HG03139 (cell line): ENCODE data around the gene KIF27.
A peak's percentile ranks its signal among the peaks of the same experiment; 100 is the strongest.
"Not testable (repeated sequence)": the region's sequence is repeated elsewhere in the genome, so short reads cannot be mapped to it uniquely, and the experiment has no call there.

ENCODE experiments used
- ATAC-seq: cut with Tn5 transposase; IDR thresholded peaks from one replicate; pipeline ENCODE4 v1.9.1; 2021; ENCODE audit not compliant: unreplicated experiment

Gene KIF27

GRCh38 chr9:83934569-83935275 lies 13.5 kb upstream of the KIF27 start:
- ATAC-seq, result no peak

- ATAC-seq, result no peak
These were observed 12.6 kb upstream of the KIF27 start for GRCh38 chr9:83933790-83934189.

- no peak for ATAC-seq
These were observed 11.6 kb upstream of the KIF27 start for GRCh38 chr9:83932851-83933250.

GRCh38 chr9:83932011-83932410 lies 10.8 kb upstream of the KIF27 start:
- ATAC-seq, result no peak

GRCh38 chr9:83930881-83931280 lies 9.6 kb upstream of the KIF27 start:
- no peak for ATAC-seq

GRCh38 chr9:83927591-83927990 lies 6.4 kb upstream of the KIF27 start:
- ATAC-seq, result no peak

GRCh38 chr9:83920469-83920926 lies 734 bp downstream of the KIF27 start:
- ATAC-seq, result peak; percentile 7

GRCh38 chr9:83919111-83919510 lies 2.1 kb downstream of the KIF27 start:
- no peak for ATAC-seq

- ATAC-seq, result not testable (repeated sequence)
These were observed 9.0 kb downstream of the KIF27 start for GRCh38 chr9:83912194-83912593.

- no peak for ATAC-seq
These were observed 15.1 kb downstream of the KIF27 start for GRCh38 chr9:83906144-83906543.

GRCh38 chr9:83900615-83901014 lies 20.6 kb downstream of the KIF27 start:
- not testable (repeated sequence) for ATAC-seq

- ATAC-seq, result not testable (repeated sequence)
These were observed 26.9 kb downstream of the KIF27 start for GRCh38 chr9:83894301-83894700.

- not testable (repeated sequence) for ATAC-seq
These were observed 34.7 kb downstream of the KIF27 start for GRCh38 chr9:83886498-83886897.

GRCh38 chr9:83885559-83886240 lies 35.5 kb downstream of the KIF27 start:
- not testable (repeated sequence) for ATAC-seq

- ATAC-seq, result not testable (repeated sequence)
These were observed 39.4 kb downstream of the KIF27 start for GRCh38 chr9:83881687-83882408.

GRCh38 chr9:83875559-83875958 lies 45.7 kb downstream of the KIF27 start:
- not testable (repeated sequence) for ATAC-seq

- ATAC-seq, result not testable (repeated sequence)
These were observed 71.3 kb downstream of the KIF27 start for GRCh38 chr9:83849895-83850294.

GRCh38 chr9:83837070-83837643 lies 84.1 kb downstream of the KIF27 start:
- not testable (repeated sequence) for ATAC-seq

- not testable (repeated sequence) for ATAC-seq
These were observed 90.7 kb downstream of the KIF27 start for GRCh38 chr9:83830426-83831071.

- ATAC-seq, result not testable (repeated sequence)
These were observed 96.1 kb downstream of the KIF27 start for GRCh38 chr9:83824986-83825623.
